CD4-positive, alpha-beta T cell treated with Interleukin-21 for 1 hour (primary cell): ENCODE data around the gene COL5A2.

Experiments
- DNase-seq: peaks from one replicate; pipeline ENCODE4 v3.0.0-alpha.2; 2020

COL5A2 gene

DNA sequence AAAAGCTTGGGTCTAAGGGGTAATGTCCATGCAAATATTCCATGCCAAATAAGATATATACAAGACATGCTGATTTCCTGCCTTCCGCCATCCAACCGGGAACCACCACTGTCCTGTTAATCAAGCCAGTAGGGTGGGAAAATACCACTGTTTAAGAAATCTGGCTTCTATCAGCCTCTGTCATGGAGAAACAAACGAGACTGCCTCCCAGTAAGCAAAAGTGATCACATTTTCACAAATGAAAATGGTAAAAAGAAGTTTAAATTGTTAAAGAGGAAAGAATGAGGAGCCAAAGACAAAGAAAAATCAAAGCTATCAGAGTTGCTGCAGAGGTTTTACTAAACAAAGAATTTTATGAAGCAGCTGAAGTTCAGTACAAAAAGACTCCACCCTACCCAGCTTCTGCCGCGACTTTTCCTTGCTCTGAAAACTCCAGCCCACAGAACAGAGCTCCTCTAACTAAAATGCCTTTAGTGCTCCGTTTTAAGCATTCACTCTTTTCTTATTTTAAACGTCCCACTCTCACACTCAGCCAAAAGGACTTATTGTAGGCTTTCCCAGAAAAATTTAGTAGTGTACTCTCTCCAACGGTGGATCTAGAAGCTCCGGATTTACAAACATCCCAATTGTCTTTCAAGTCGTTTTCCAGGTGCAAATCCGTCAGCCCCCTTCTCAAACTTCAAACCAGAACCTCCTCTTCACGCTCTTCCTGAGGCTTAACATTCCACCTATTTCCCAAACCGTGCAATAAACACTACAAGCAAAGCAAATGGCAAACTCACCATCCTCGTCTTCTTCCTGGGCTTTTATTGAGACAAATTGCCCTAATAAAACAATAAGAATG is 613 bp downstream of the COL5A2 start:
- no peak for DNase-seq

DNA sequence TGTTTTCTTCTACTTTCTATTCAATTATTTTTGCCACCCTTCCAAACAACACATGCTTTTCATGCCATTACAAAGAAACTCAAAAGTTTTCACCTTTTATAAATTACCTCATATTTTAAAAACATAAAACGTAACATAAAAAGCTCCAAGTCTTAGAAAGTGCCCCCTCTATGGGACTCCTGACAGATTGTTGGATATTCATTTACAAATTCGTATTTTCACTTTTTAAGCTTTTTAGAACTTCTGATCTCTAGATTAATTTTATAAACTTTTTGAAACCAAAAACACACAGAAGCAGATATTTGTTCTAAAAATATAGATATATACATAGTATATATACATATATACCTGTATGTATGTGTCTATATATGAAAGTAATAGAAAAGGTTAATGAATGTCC is 1.5 kb downstream of the COL5A2 start:
- DNase-seq = no peak

GRCh38 chr2:189177251-189177840 is 2.2 kb downstream of the COL5A2 start:
- no peak for DNase-seq

DNA sequence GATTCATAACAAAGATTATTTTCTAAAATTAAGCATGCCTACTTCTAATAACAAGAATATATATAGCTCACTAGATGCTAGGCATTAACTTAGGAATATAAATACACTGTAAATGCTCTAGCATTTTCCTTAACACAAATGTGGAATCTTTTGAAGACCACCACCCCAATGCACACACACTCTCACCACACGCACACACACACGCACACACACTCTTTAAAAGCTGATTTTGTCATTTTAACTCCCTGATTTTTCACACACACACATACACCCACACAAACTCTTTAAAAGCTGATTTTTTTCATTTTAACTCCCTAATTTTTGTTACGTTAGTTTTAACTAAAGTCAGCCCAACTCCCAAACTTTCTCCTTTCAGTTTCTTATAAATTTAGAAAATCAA is 3.0 kb downstream of the COL5A2 start:
- DNase-seq = no peak

- no peak for DNase-seq
These were observed 3.6 kb downstream of the COL5A2 start for GRCh38 chr2:189175869-189176433.

- no peak for DNase-seq
These were observed 7.5 kb downstream of the COL5A2 start for GRCh38 chr2:189171956-189172609.

DNA sequence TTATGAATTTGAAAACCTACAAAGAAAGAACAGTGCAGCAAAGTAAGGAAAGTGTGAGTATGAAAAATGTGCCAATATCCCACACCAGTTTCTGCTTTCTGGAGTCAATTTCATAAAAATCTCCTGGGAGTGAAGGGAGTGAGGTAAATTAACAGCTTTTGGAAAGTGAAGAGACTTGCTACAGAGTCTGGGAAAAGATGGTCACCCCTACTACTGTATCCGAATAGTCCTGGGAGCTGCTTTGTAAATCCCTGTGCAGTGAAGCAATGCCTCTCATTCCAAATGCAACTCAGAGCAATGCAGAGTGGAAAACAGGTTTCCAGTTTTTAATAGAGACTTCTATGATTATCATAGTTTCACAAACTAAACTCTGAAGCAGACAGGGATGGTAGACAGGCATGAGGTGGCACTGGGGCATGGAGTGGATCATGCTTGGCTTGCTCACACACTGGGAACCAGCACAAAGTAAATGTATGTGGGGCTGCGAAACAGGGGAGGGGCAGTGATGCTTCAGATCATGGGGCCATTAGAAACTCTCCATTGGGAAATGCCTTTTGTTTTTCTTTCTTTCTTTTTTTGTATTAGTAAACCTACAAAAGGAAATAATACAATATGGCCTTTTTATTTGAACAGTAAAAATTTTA is 10.6 kb downstream of the COL5A2 start:
- DNase-seq = no peak

- DNase-seq = no peak
These were observed 13.7 kb downstream of the COL5A2 start for GRCh38 chr2:189165656-189166380.

DNA sequence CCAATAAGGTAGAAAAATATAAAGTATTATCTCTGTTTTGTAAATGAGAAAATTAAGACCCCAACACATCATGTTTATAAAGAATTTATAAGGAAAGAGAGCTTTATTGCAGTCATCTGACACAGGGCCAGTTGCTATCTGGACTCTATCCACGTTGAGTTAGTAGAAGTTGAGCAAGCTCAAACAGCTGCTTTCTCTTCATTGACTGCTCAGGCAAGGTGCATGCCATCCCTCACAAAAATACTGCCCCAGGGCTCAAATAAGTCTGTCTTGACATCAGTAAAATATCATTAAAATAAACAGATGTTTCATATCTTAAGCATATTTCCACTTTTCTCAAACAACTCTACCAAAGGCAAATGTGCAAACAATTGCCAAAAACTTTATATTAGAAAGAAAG is 14.8 kb downstream of the COL5A2 start:
- DNase-seq = no peak

DNA sequence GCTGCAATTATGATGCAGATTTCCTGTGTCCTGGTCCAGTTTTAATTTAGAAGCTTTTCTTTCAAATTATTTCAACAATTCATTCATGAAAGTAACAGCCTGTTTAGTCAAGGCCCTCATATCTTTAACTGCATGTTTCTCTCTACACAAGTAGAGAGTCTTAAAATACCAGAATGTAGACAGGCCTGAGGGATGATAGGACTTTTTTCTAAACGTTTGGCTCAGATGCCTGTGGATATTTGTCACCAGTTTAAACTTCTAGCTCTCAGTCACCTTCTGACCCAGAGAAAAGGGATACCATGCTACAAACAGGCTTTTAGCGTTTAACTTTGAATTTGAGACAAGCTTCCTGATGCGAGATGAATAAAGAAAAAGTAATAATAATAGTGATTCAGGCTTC is 15.7 kb downstream of the COL5A2 start:
- DNase-seq = no peak

DNA sequence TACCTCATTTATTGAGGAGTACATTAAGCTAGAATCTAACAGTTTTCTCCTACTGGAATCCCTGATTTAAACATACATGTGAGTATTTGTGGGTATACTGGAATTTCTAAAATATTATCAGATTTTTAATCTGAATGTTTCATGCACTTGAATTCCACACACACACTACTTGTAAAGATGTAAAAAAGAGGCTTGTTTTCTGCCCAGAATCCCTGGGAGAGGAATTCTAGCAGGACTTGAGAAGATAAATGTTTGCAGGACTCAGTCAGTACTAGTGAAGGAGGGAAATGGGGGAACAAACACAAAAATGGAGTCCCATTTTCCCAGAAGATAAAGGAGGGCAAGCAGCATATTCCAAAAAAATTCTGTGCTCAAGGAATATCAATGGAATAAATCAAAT is 17.0 kb downstream of the COL5A2 start:
- no peak for DNase-seq

DNA sequence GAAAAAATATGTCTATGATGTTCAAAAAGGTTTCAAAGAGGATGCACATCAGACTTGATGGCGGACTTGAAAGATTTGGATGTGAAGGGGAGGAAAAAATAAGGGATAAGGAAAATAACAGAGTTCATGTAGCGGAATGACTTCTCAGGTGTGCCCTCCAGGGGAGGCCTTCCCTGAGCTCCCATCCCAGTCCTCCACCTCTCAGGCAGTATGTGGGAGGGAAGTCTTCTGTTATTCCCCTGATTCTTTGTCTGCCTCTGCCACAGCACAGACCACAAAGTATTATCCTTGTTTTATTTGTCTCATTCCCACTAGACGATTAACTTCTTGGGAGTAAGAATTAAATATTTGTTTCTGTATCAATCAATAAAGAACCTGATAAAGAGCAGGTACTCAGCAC is 17.7 kb downstream of the COL5A2 start:
- no peak for DNase-seq

DNA sequence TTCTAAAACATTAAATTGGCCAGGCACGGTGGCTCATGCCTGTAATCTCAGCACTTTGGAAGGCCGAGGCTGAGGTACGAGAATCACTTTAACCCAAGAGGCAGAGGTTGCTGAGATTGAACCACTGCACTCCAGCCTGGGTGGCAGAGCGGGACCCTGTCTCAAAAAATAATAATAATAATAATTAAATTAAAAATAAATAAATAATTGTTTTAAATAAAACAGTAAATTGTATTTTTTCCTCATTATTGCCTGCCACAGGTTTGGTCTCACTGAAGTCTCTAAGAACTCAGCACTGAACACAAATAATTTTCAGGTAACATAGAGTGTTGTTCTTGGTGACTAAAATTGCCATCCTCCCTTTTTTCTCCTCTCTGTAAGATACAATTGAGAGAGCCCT is 19.8 kb downstream of the COL5A2 start:
- DNase-seq = no peak

DNA sequence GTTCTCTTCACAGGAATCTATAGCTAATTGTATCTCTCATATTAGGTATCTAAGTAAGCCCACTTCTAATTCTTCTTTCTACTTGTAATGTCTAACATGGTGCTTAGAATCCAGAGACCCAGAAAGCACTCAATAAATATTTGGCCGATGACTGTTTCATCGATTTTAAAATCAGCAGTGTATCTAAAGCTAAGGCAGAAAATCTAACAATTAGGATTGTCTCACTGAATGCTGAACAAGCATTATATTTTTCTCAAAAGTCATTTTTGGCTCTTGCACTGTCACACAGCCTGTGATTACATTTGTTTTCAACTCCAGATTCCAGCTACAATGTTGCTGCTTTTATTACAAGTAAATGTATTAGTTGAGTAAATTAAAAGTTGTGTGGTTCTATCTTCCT is 20.3 kb downstream of the COL5A2 start:
- DNase-seq = no peak

DNA sequence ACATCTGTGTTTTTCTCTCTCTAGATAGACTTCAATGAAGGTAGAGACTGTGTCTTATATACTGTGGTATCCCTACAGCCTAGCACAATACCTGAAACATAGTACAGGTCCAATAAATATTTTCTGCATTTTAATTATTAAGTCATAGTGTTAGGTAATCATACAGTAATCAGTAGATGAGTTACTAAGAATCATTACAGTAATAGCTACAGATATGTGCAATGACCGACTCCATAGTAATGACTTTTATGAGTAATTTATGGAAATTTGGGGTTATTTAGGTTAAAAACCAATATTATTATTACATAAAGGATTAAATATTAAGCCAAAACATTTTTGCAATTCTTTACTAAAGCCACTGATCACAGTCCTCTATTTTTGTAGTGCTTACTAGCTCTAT is 21.6 kb downstream of the COL5A2 start:
- no peak for DNase-seq

DNA sequence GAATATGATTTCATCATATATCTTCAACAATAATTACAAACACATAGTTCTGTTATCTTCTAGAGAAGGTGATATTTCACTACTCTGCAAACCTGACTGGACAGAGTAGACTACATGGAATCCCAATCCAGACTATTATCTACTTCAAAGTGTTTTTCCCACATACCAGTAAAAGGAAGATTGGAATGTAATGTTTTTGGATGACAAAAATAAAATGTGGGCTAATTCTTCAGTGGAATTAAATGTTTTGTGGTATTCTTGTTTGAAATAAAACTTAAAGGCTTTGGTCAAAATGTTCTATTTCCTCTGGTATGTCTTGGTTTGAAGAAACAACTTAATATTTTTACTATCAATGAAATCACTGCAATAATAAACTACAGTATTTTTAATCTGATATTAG is 22.1 kb downstream of the COL5A2 start:
- no peak for DNase-seq

GRCh38 chr2:189155795-189156194 is 23.8 kb downstream of the COL5A2 start:
- DNase-seq = no peak

- DNase-seq = no peak
These were observed 25.9 kb downstream of the COL5A2 start for GRCh38 chr2:189153619-189154018.

GRCh38 chr2:189152483-189152882 is 27.1 kb downstream of the COL5A2 start:
- DNase-seq = no peak

GRCh38 chr2:189151906-189152305 is 27.7 kb downstream of the COL5A2 start:
- no peak for DNase-seq

DNA sequence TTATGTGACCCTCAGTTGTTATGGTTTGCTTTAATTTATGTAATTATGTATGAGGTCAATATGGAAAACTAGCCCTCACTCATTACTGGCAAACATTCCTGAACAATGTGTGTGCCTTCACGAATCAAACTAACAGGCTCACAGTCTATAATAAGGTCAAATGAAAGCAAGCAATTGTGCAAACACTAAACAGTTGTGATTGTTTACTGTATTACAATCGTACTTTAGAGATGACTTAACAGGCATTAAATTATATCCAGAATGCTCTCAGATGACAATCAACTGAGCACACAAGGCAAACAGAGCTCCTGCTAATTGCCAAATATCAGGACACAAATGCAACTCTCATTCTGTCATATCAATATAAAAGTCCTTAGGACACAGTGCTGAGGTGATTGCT is 29.5 kb downstream of the COL5A2 start:
- DNase-seq = no peak

DNA sequence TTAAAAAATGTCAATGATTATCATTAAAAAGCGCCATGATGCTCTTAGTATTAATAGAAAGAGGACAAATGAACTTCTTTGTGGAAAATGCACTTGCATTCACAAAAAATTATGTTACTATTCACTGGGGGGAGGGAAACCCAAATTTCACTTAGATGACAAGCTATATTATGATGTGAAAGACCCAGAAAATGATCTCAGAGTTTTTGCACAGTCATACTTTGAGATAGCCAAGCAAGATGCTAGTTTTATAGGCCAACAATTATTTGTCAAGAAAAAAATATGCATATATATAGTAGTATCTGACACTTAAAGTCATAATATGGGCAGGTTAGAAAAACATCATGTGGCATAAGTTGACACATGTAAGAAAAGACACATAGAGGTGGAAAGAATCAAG is 31.6 kb downstream of the COL5A2 start:
- no peak for DNase-seq

DNA sequence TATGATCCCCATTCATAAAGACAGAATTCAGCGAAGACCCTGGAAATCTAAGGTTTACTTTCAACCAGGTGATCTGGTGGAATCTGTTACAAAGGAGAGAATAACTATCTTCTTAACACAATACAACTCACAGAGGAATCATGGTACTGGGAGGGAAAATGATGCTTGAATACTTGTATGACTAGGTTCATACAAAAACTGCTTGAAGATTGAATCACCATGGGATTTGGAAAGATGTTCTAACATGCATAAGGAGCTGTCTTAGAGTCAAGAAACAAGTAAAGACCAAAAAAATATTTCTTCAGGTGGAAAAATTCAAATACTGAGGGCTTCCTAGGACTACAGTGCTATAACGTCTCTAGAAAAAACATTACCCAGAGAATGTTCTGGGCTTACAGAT is 32.2 kb downstream of the COL5A2 start:
- DNase-seq = no peak
